ENCODE results near the gene UBA6.

DNA sequence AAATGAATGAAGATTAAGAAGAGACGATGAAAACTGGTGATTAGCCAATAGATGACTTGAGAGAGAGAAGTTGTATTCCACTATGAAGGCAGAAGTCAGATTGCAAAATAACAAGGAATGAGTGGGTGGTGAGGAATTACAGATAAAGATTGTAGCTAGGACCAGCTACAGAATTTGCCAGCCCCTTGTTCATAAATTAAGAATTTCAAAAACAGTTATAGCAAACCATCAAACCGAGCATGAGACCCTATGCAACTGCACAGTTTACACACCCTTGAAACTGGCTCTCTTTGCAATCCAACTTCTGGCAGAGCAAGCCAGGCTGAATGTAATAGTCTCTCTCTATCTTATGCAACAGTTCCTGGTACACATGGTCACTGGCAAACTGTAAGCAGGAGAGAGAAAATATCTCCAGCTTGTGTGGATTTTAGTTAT, 107.2 kb downstream of the UBA6 start:
- no peak for TF ChIP-seq EZH2 (IDR thresholded peaks at IDR 0.05; ENCODE audit: insufficient read depth, poor library complexity, severe bottlenecking)
- TF ChIP-seq EZH2phosphoT487 (IDR thresholded peaks at IDR 0.05; ENCODE audit: insufficient read depth, low read depth), result no peak
